NK-92 (cell line): ENCODE measurements around the gene SNX3.
"Not testable (repeated sequence)": the region's sequence is repeated elsewhere in the genome, so short reads cannot be mapped to it uniquely, and the experiment has no call there.

Experiments
- DNase-seq: peaks from one replicate; lab custom pipeline; 2025; ENCODE audit not compliant: unreplicated experiment; lab: John Stamatoyannopoulos, UW

SNX3 gene

GRCh38 chr6:108260809-108261569, at the start of gene SNX3:
Gene SNX3 (minus strand): TSS chr6:108261040. CDS start chr6:108260921, 119 bp downstream.
- no peak for DNase-seq

DNA sequence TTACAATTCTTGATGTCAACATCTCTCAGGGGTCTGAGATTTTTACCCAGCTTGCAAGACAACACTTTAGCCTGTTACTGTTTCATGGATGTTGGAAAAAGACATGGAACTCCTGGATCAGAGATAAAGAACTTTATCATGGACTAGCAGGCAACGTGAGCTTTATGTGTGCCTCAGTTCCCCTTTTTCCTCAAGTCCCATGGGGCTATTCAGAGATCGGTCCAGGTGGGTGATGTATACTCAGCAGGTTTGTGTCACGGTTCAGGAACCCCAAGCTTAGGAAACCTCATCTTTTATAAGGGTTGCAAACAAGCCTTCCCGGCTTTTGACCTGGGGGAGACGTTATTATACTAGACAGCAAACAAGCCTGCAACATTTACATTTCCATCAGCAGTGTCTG, 49.0 kb upstream of the SNX3 start:
- no peak for DNase-seq

DNA sequence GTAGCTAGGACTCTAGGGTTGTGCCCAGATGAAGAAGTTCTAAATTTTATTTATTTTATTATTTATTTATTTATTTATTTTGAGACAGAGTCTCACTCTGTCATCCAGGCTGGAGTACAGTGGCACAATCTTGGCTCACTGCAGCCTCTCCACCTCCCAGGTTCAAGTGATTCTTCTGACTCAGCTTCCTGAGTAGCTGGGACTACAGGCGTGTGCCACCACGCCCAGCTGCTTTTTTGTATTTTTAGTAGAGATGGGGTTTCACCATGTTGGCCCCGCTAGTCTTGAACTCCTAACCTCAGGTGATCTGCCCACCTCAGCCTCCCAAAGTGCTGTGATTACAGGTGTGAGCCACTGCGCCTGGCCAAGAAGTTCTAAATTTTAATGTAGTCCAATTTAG, 47.8 kb upstream of the SNX3 start:
- not testable (repeated sequence) for DNase-seq

- DNase-seq, result no peak
Measured at GRCh38 chr6:108304646-108305045, 43.8 kb upstream of the SNX3 start.

- no peak for DNase-seq
Measured at GRCh38 chr6:108302386-108302785, 41.5 kb upstream of the SNX3 start.

DNA sequence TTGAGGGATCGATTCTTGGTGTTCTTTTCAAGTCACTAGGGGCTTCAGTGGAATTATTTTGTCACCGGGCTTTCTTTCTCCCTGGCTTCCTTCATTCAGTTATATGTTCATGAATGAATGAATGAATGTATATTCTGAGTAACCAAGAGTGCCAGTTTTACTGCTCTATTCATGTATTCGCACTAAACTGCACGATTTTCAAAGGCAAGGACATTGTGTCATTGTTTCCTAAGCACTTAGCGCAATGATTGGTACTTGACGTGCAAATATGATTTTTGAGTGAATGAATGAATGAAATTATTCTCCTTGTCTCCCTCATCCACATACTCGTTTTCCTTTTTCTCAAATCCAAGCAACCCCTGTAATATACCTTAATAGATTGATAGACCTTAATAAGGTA, 34.8 kb upstream of the SNX3 start:
- DNase-seq, result no peak

DNA sequence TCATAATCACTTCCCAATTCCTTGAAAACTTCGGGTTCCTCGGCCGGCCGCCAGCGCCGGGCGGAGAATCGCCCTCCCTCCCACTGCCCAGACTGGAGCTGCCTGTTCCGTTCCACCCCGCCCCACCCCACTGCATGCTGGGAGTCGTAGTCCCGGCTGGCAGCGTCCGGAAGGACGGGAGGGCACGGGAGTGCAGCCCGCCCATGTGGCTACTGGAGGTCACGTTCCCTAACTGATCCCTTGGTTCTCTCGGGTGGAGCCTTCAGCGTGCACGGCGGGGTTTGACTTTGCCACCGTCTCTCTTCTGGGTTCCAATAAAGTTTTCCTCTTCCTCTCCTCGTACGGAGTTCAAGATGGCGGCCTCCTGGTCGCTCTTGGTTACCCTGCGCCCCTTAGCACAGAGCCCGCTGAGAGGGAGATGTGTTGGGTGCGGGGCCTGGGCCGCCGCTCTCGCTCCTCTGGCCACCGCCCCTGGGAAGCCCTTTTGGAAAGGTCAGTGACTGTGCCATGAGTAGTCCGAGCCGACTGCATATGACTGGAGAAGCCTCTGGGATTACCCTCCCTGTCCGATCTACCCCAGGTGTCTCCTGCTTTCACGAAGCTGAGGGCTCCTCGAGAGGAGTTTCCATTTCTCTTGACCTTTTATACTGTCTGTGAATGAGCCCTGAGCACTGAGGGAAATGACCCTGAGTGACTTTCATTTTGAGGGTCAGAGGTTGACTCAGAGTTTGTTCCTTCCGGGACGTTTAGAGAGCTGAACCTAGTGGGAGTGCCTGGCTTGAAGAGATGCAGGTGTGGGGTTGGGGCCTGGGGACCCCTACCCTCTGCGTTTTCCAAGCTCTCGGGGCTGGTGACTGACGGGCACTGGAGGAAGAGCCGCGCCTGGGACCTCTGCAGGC, 34.1 kb upstream of the SNX3 start, which contains the start of gene AFG1L:
Gene AFG1L (plus strand): TSS at position 328 of the 899 bp plus-strand sequence. CDS start 26 bp downstream, at position 354.
- DNase-seq, result peak; percentile 25

DNA sequence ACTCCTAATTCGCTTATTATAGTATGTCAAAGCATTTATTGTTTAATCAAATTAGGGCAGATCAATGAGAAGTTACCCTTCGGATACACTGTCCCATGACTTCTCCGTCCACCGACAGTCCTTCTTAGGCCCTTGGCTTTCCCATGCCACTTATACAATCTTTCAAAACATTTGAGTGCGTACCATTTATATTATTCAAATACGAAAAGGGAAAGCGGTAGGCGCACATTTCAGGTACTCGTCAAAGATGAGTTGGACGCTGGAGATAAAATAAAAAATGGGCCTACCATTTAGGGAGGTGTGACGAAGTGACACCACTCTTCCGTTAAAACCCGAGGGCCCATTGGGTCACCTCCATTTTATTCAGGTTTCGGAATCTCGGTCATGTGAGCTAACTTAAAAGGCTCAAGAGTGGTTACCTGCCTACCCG, 33.5 kb upstream of the SNX3 start:
- no peak for DNase-seq

DNA sequence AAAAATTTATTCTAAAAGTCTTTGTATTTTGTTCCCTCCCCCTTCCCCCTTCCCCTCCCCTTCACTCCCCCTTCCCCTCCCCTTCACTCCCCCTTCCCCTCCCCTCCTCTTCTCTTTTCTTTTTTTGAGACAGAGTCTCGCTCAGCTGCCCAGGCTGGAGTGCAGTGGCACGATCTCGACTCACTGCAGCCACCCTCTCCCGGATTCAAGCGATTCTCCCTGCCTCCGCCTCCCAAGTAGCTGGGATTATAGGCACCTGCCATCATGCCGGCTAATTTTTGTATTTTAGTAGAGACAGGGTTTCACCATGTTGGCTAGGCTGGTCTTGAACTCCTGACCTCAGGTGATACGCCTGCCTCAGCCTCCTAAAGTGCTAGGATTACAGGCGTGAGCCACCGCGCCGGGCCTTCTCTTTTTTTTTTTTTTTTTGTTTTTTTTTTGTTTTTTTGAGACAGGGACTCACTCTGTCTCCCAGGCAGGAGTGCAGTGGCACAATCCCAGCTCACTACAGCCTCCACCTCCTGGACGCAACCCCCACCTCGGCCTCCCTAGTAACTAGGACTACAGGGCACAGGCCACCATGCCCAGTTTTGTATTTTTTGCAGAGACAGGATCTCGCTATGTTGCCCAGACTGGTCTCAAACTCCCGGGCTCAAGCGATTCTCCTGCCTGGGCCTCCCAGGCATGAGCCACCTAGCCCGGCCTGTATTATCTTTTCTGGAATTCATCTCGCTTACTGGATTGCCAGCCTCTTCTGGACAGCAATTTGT, 32.9 kb upstream of the SNX3 start:
- no peak for DNase-seq

GRCh38 chr6:108292561-108292960, 31.7 kb upstream of the SNX3 start:
- DNase-seq, result not testable (repeated sequence)

- no peak for DNase-seq
Measured at GRCh38 chr6:108291091-108291490, 30.3 kb upstream of the SNX3 start.

- no peak for DNase-seq
Measured at GRCh38 chr6:108288742-108289141, 27.9 kb upstream of the SNX3 start.

DNA sequence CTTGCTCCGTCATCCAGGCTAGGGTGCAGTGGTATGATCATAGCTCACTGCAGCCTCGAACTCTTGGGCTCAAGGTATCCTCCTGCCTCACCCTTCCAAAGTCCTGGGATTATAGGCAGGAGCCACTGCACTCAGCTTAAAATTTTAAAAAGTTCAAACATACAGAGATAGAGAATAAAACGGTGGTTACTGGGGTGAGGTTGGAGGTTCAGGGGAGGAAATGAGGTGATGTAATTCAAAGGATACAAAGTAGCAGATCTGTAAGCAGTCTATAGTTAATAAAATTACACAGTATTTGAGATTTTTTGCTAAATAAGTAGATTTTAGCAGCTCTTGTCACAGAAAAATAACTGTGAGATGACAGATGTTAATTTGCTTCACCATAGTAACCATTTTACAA, 26.5 kb upstream of the SNX3 start:
- DNase-seq, result no peak

GRCh38 chr6:108286366-108286765, 25.5 kb upstream of the SNX3 start:
- DNase-seq, result no peak

DNA sequence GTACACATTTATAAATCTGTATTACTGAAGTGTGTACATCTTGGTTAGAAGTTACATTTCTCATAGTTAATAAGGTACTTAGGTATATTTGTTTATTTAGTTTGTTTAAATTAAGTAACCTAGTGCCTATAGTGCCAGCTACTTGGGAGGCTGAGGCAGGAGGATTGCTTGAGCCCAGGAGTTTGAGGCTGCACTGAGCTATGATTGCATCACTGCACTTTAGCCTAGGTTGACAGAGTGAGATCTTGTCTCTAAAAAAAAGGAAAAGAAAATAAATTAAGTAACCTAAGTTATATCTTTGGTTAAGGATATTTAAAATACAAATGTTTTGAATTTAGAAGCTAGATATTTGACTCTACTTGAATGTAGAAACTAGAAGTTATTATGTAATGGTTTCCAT, 24.5 kb upstream of the SNX3 start:
- no peak for DNase-seq

DNA sequence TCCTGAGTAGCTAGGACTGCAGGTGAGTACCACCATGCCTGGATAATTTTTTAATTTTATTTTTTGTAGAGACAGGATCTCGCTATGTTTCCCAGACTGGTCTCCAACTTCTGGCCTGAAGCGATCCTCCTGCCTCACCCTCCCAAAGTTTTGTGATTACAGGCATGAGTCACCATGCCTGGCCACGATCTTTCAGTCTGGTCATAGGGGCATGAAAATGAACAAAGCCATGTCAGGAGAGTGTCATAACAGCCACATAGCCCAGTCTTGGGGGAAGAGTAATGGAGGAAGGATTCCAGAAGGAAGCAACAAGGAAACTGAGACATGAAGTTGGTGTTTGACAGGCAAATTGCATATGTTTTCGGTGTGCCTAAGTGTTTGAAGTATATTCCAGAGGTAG, 17.0 kb upstream of the SNX3 start:
- DNase-seq, result no peak

DNA sequence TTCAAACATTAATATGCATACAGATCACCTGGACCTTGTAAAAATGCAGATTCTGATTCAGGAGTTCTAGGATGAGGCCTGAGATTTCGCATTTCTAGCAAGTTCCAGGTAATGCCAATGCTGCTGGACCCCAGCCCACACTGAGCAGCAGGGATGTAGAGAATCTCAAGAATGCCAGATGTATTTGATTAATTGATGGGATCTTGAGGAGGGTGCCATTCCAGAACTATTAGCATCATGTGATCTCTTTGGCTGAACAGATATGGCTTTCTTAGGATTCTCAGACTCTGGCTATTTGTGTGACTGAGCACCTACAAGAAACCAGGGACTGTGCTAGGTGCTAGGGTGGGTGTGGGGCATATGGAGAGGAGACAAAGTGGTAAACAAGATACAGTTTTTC, 16.5 kb upstream of the SNX3 start:
- no peak for DNase-seq

DNA sequence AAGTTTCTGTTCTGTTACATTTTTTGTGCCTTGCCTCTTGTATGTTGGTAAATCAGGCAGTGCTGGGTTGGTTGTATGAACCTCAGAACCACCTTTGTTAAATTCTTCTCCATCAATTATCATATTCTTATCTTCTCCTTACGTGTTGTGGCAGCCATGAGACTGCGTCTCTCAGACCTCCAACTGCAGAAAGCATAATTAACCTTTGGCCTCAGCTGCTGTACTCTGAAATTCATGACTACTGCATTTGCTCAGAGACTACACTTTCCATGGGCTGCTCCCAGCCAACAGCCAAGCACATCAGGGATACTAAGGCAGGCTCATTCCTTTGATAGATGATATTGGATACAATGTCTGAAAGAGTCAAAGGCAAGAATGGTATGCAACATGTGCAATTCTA, 15.1 kb upstream of the SNX3 start:
- no peak for DNase-seq

DNA sequence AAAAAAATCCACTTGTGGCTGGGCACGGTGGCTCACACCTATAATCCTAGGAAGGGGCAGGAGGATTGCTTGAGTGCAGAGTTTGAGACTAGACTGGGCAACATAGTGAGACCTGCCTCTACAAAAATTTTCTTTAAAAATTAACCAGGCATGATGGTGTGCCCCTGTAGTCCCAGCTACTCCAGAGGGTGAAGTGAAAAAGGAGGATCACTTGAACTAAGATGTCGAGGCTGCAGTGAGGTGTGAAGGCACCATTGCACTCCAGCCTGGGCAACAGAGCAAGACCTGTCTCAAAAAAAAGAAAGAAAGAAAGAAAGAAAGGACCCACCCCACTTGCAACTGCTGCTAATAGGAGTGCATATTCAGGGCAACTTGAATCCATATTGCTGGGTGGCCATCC, 13.7 kb upstream of the SNX3 start:
- no peak for DNase-seq

- DNase-seq, result not testable (repeated sequence)
Measured at GRCh38 chr6:108269955-108270354, 9.1 kb upstream of the SNX3 start.

GRCh38 chr6:108268845-108269244, 8.0 kb upstream of the SNX3 start:
- no peak for DNase-seq
